GM19035 (cell line): Measurements from ENCODE around the gene SPINK14.

Experiments used
- ATAC-seq: cut with Tn5 transposase; IDR thresholded peaks from one replicate; pipeline ENCODE4 v1.9.1; 2021; ENCODE audit not compliant: unreplicated experiment

SPINK14 gene, protein sequence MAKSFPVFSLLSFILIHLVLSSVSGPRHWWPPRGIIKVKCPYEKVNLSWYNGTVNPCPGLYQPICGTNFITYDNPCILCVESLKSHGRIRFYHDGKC

DNA sequence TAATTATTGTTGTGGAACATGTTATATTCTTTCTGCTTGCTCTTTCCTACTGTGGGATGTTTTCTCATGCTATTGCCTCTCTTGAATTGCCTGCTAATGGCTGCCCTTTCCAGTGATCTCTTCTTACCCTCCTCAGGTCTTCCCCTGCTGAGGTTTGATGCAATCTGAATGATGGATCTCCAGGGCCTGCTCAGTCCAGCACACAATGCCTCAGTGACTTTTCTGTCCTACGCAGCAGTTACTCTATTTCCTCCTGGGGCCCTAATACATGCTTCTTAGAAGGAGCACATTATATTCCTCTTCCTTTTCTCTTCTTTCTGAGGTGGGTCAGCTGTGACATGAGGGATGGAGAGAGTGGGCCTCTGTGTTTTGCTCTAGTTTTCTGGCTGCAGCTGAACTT lies at the start of gene SPINK14:
Gene SPINK14 (plus strand): TSS at position 301 of the 400 bp plus-strand sequence. CDS start 1,187 bp downstream, outside the sequence.
- ATAC-seq, result no peak

DNA sequence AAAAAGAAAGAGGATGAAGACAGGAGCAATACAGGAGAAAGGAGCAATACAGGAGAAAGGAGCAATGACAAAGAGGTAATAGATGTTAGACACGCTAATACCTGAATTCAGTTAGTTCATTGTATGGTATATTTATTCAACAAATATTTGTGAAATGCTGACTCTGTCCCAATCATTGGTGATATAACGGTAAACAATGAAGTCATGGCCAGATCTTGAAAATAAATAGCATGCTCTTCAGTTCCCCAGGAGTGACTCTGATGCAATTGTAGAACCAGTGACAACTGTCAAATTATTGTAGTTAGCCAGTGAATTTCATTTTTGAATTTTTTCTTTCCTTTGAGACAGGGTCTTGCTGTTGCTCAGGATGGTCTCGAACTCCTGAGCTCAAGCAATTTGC lies 48.0 kb upstream of the SPINK14 start:
- ATAC-seq, result no peak

DNA sequence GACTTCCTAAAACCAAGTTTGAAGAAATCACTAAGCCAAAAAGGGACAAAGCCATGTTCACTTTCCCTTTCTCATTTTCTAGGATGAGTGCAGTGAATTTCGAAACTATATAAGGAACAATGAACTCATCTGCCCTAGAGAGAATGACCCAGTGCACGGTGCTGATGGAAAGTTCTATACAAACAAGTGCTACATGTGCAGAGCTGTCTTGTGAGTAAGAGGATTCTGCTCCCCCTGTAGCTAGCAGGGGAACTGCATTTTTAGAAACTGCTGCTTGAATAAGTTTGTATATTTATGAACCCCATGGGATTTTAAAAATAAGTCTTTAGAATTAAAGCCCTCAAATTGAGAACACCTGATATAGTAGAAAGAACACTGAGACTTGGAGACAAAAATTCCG lies 42.7 kb upstream of the SPINK14 start:
- no peak for ATAC-seq

DNA sequence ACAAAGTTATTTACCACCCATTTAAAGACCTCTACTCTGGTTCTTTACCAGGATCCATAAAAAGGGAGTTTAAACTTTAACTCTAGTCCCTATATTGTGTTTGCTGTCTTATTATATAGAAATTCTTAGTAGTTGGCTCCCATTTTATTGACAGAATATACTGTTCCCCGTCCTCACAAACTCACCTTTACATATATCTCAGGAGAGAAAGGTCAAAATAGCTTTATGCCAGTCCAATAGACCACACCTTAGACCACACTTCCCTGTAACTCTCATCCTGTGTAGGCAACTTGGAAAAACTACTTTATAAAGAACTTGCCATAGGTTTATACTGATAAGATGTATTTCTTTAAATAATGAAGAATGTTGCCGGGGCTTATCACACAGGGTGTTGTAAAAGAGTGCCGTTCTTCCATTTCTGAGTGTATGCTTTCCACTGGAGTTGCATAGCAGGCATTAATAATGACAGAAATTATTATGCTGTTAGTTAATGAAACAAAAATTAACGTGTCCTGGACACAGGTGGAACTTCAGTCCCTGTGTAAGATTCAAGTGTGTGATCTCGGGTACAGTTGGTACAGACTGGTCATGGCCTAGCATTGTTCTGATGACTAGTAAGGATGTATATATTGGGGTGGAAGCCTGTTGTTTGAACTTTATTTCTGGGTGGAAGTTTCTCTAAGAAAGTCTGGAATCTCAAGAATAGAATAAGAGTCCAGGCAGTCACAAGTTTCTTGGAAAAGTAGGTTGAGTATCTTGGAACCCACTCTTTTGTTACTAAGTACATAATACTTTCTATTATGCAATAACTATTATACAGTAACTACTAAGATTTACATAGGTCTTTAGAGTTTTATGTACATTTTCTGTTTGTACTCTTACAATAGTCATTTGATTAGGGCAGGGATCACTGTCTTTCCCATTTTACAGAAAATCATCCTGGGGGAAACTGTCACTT lies 33.0 kb upstream of the SPINK14 start:
- ATAC-seq, result no peak

DNA sequence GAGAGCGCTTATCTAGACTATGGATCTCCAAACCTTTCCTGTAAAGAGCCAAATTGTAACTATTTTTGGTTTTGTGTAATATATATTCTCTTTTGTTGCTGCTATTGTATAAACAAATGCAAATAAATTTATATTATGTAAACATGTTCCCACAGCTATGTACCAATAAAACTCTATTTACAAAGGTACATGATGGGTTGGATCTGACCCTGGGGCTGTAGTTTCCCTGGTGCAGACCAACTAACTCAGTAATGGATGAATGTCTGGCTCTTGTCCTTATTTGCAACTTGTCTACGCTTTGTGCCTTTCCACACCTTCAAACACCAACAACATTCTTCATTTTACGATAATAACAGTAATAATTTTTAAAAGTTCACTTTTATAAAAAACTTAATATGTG lies 27.5 kb upstream of the SPINK14 start:
- no peak for ATAC-seq

DNA sequence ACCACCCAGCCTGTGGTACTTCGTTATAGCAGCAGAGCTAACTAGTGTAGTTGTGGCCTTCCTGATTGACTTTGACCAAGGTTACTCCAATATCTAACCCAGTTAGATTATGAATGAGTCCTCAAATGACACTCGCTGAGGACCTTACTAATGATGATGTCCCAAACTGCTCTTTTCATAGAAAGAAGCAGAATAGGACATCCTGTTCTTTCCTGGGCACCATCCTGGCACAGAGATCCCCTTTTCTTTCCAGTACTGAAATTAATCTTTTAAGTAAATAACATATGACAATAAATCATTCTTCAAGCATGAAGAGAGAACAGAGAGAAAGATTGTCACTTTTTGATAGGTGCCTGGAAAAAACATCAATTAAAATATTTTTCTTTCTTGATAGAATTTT lies 26.7 kb upstream of the SPINK14 start:
- no peak for ATAC-seq

DNA sequence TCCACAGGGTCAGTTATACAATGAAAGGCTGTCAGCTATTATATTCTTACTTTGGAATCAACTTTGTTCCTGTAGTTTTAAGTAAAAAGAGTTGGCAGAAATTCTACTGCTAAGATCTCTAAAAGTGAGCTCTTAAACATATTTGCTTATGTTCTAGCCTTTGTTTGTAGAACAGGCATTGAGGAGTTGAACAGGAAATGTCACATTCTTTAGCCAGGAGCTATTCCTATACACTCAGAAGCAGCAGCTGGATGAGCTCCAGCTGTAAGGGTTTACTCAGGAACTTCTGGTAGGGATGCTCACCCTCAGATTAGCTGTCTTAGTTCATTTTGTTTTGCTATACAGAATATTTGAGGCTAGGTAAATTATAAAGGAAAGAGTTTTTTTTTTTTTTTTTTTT lies 22.4 kb upstream of the SPINK14 start:
- ATAC-seq, result no peak

DNA sequence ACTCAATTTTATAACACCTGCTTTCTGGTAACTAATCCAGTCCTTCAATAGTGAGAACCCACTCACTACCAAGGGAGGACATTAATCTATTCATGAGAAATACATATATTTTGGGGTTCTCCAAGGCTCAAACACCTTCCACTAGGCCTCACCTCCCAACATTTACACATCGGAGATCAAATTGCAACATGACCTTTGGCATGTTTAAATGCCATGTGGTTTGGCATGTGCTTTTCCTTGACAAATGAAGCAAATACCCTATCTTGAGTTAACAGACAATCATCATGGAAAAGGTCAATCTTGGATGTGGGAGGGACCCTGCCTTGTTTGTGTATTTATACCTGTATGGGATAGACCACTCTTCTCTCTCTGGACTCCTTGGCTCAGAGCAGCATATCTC lies 21.9 kb upstream of the SPINK14 start:
- ATAC-seq, result no peak

DNA sequence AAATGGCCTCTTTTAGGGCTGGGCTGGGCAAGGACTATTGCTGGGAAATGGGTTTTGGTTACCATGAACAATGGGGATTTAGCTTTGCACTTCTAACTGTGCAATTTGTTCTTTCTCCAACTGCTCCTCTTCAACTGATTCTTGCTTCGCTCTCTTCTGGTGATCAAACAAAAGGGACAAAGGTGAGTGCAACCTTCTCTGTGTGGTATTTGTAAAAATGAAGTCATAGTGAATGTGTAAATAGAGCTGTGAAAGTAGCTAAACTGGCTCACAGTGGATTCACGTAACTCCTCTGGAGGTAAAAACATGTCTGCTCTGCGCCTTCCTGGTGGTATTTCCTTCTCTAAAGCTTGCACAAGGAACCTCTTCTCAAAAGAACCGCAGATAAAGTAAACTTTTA lies 20.9 kb upstream of the SPINK14 start:
- no peak for ATAC-seq

DNA sequence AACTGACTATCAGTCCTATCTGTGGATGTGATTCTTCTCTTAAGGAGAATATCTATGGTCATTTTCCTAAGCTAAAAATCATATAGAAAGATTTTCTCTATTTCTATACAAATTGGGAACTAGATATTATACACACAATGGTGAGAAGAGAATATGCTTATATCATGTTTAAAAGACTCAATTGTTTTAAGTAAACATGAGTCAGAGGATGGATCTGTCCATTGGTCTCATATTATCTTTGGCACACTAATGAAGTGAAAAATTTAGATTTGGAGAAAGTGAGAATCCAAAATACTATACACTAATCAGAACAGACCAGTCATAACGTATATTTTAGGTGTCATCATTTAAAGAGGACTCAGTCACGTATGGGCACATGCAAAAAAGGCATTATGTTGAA lies 16.5 kb upstream of the SPINK14 start:
- ATAC-seq, result no peak

DNA sequence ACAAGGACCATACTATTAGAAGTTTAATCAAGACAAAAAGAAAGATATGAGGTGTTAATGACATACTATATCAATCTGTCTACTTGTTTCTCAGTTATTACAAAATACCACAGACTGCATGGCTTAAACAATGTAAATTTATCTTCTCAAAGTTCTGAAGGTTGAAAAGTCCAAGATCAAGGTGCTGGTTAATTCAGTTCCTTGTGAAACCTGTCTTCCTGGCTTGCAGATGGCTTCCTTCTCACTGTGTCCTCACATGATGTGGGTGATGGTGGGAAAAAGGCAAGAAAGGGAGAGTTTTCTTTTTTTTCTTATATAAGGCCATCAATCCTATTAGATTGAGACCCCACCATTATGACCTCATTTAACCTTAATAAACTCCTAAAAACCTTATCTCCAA lies 15.6 kb upstream of the SPINK14 start:
- ATAC-seq, result no peak

DNA sequence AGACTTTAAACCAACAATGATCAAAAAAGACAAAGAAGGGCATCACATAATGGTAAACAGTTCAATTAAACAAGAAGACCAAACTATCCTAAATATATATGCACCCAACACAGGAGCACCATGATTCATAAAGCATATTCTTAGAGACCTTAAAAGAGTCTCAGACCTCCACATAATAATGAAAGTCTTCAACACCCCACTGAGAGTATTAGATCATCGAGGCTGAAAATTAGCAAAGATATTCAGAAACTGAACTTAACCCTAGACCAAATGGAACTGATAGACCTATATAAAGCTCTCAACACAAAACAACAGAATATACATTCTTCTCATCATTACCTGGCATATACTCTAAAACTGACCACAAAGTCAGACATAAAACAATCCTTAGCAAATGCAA lies 11.7 kb upstream of the SPINK14 start:
- no peak for ATAC-seq

DNA sequence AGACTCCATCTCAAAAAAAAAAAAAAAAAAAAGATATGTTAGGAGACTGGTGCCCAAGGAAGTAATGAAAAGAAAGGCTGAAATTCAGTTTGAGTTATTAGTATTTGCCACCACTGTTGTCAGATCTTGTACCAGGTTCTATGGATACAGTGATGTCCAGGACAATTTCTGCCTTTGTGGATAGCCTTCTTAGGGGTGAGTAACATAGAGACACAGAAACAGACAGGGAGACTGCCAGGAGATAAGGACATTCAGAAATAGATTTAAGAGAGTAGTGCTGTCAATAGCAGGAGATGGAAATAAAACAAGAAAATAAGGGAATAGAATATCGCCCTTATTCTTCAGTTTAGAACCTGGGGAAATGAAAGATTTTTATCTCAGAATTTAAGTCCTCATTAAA lies 6.3 kb upstream of the SPINK14 start:
- ATAC-seq, result no peak

DNA sequence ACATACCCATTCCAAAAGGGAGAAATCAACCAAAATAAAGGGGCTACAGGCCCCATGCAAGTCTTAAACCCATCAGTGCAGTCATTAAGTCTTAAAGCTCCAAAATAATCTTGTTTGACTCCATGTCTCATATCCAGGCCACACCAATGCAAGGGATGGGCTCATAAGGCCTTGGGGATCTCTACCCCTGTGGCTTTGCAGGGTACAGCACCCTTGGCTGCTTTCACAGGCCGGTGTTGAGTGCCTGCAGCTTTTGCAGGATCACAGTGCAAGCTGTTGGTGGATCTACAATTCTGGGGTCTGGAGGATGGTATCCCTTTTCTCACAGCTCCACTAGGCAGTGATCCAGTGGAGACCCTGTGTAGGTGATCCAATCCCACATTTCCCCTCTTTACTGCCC lies 5.0 kb upstream of the SPINK14 start:
- no peak for ATAC-seq

DNA sequence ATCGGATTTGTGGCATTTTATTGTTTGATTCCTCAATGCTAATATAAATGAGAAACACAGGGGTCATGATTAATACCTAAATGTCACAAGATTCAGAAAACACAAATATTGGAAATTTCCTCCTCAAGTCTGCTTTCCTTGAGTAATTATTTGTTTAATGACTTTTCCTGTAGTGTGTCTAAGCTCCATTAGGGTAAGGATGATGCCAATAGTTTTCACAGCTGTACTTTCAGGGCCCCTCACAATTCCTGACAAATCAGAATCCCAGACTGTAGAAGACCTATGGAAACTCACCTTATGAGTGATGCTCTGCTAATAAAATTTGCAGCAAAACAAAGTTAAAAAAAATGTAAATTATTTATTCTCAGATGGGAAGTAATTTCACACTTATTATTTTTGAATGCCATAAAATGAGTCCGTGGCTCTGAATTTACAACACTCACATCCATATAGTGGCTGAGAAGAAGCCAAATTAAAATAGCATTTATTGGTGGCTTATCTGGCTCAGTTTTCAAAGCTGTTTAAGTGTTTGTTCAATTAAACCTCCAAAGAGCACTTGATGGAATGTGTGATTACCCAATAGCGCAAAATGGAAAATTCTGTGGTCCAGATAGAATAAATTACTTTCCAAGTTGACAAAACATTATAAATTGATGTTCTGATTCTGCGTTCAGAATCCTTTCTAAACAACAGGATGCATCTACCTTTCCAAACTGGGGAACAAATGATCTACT lies 1.6 kb upstream of the SPINK14 start:
- no peak for ATAC-seq

DNA sequence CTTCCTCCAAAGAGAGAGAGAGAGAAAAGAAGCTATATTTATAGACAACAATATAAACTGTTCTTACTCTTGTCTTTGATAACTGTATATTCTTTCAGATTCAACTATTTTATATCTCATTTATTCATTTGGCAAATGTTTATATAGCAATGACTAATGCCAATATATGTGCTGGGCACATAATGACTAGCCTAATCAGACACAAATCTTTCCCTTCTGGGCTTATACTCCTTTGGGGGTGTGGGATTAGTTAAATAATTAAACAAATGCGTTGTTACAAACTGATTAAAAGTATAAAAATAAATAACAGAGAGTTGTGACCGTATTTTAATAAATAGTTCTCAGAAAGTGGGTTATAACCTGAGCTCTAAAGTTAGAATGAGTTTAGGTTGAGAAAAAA lies 4.0 kb downstream of the SPINK14 start:
- no peak for ATAC-seq

DNA sequence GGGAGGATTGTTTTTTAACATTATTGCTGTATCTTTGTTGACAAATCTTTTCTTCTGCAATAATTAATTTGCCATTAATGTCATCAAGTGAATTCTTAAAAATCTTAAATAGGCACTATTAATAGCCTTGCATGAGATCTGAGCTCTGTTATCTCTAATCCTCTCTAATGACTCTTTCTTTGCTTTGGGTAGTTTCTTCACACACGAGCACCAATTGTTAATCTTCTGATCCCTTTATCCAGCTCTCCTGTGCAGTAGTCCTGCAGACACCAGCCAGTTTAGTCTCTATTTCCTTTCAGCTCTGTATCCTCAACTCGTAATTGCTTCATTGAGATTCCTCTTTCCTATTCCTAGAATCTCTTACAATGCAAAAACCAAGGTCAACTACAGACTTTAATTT lies 8.1 kb downstream of the SPINK14 start:
- ATAC-seq, result no peak

DNA sequence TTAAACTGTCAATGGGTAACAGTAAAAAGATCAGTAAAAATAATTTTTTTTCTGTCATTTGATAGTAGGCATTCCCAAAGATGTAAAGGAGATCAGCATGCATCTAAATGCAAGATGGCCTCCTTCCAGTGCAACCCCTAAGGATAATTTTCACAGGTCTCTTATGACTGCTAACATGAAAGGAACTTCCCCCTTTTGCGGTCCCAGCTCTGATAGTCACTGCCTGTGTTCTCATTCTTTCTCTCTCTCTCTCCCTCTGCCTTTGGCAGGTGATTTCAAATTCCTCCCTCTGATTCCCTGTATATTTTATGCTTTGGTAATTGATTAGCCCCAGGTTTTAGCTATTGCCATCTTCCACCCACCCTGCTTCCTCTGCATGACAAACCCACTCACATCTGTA lies 8.9 kb downstream of the SPINK14 start:
- ATAC-seq, result no peak

DNA sequence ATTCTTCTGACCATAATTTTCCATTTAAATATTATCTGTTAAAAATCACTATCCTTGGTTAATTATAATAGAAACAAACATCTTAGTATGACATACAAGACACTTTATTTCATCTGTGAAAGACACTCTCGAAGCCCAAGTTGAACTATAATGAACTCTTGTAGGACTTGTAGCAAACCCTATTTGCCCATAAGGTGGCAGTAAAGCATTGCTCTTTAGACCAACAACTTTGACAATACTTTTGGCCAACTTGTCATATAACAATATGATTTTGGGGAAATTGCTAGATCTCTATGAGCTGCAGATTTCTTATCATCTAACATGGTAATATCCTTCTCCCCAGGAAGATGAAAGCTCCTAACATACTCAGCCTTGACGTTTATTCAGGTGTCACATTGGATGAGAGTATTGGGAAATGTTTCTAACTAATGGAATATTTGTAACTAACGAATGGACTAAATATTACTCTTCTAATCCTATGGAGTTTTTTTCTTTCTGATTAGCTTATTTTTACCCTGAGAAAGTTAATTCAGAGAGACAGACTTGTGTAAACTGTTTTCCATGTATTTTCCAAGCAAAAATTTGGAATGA lies 11.0 kb downstream of the SPINK14 start:
- ATAC-seq, result peak; percentile 62

DNA sequence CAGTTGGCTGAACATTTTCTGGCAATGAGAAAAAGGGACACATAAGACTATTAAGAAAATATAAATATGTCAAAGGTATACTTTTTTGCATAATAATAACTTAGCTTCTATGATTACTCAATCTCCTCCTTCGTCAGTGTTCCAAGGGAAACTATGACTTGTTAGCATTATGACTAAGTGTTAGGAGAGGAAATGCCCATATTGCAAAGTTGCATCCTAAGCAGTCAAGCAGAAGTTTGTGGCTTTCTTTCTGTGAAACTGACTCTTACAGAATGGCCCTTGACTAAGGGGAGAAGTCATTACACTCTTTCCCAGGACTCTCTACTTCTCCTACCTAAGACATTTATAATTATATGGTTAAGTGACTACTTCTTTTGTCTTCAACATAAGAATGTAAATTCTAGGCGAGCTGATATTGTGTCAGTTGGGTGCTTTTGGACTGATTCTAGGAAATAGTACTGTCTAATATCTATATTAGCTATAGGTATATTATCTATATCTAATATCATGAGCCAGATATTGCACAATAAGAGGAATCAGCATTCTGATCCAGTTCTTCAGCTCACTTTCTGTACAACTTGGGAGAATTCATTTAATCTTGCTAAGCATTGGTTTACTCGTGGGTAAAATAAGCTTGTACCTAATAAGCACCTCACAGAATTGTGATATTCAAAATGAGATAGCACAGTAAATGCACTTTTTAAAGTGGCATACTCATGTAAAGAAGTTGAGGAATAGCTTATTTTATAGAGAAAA lies 18.1 kb downstream of the SPINK14 start:
- ATAC-seq, result peak; percentile 78

DNA sequence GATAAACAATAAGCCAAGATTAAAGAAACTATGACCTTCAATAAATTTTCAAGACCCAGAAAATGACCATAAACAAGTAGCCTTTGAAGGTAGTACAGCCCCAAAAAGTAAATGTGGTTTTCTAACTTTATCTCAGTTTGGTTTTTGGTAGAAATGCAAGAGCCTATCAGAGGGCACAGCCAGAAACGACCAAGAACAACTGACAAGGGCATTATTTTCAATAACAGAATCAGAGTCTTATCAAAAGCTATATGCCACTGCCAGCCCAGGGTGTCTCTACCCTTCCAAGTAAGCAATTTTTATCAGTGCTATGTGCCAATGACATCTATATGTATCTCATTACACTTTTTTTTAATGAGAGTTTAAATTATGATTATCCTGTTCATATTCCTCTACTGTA lies 22.7 kb downstream of the SPINK14 start:
- ATAC-seq, result no peak
